K562 (cell line): ENCODE data around the gene FRYL. TPM values are rescaled to one million over a fixed set of nuclear protein-coding genes. Genes with fewer than 3 reads are reported as not detected.
"Not testable (repeated sequence)": the region's sequence is repeated elsewhere in the genome, so short reads cannot be mapped to it uniquely, and the experiment has no call there.

ENCODE experiments used
- ATAC-seq: fragments of 200-7000 bp; cut with Tn5 transposase; 3 replicates; pipeline ENCODE4 v1.9.1; 2020; ENCODE audit warnings: moderate library complexity
- BruUV-seq: library from RNA; stranded (reverse); fragments of 400-500 nt; replicated peaks from 2 replicates; lab custom pipeline; 2021; lab: Mats Ljungman, UMichigan
- CTCF ChIA-PET: fragments of 300-600 bp; formaldehyde crosslinking; extraction: SDS; loops from one replicate; lab custom pipeline; 2021; ENCODE audit warnings: low intra/inter-chr PET ratio; lab: Yijun Ruan, JAX
- POLR2A ChIA-PET: fragments of 300-600, 350-650 bp; sonication (Branson Sonifier 250); formaldehyde crosslinking; extraction: SDS; loops from one replicate; lab custom pipeline; 2021; ENCODE audit warnings: antibody characterized with exemption, inconsistent platforms; lab: Yijun Ruan, JAX
- DNase-seq, 4 experiments: peaks; one replicate each; pipeline versions ENCODE4 v3.0.0 to v3.0.0-alpha.2; 2011 to 2018; ENCODE audit warnings: low spot score in 3 of 4, mixed read lengths in 3 of 4; ENCODE audit errors: extremely low read depth in 1 of 4
- FAIRE-seq: peaks from 2 replicates; lab custom pipeline; 2011; peaks lifted over from hg19 to GRCh38; lab: Jason Lieb, UNC
- H2AFZ ChIP-seq: 2 replicates; pipeline ENCODE4 v1.6.0; 2011; ENCODE audit warnings: low read depth, low read length, control low read depth, inconsistent platforms
- H3K27ac ChIP-seq: fragments of 200-600 bp; 3 replicates; pipeline ENCODE4 v1.8.0; 2011; ENCODE audit warnings: low read depth, mild to moderate bottlenecking, control low read depth, inconsistent platforms, low read length, moderate library complexity, mixed read lengths; ENCODE audit errors: extremely low read depth
- H3K27me3 ChIP-seq, 2 experiments: fragments of 300-600 bp in 1 of 2; 2 replicates in 1 of 2; 3 replicates in 1 of 2; pipeline versions ENCODE4 v1.6.0 to v1.8.0; 2011; ENCODE audit warnings: inconsistent platforms in 2 of 2, low read length in 2 of 2, mild to moderate bottlenecking in 1 of 2, mixed read lengths in 1 of 2, moderate library complexity in 1 of 2; ENCODE audit not compliant: control insufficient read depth in 2 of 2, insufficient read depth in 2 of 2
- H3K36me3 ChIP-seq: fragments of 300-600 bp; 3 replicates; pipeline ENCODE4 v1.8.0; 2011; ENCODE audit warnings: mild to moderate bottlenecking, low read length, inconsistent platforms; ENCODE audit not compliant: control insufficient read depth, insufficient read depth
- H3K4me1 ChIP-seq, 2 experiments: fragments of 200-600 bp in 1 of 2; replicated peaks in 1 of 2; 2 replicates in 1 of 2; 3 replicates in 1 of 2; pipeline versions ENCODE4 v1.5.1 to v1.8.0; 2011; ENCODE audit warnings: inconsistent platforms in 2 of 2, low read length in 2 of 2, mild to moderate bottlenecking in 1 of 2, mixed read lengths in 1 of 2, moderate library complexity in 1 of 2; ENCODE audit not compliant: control insufficient read depth in 2 of 2, insufficient read depth in 2 of 2
- H3K4me2 ChIP-seq: 2 replicates; pipeline ENCODE4 v1.6.1; 2011; ENCODE audit warnings: low read length, control low read depth, inconsistent platforms, mixed read lengths; ENCODE audit not compliant: insufficient read depth
- H3K4me3 ChIP-seq: fragments of 200-600 bp; sonication (generic), shearing (Covaris generic); 2 replicates; pipeline ENCODE4 v1.5.1; 2016; ENCODE audit warnings: control low read depth, inconsistent platforms
- H3K79me2 ChIP-seq: fragments of 200-600 bp; 3 replicates; pipeline ENCODE4 v1.8.0; 2011; ENCODE audit warnings: low read length, inconsistent platforms; ENCODE audit not compliant: control insufficient read depth, insufficient read depth
- H3K9ac ChIP-seq, 2 experiments: 2 replicates each; pipeline versions ENCODE4 v1.6.0 to v1.6.1; 2011; ENCODE audit warnings: low read depth in 2 of 2, low read length in 2 of 2, control low read depth in 1 of 2, inconsistent platforms in 1 of 2, mild to moderate bottlenecking in 1 of 2, mixed read lengths in 1 of 2; ENCODE audit not compliant: insufficient read depth in 1 of 2
- H3K9me1 ChIP-seq: one replicate; pipeline ENCODE4 v1.6.0; 2011; ENCODE audit warnings: inconsistent platforms, mild to moderate bottlenecking, low read length, moderate library complexity; ENCODE audit not compliant: control insufficient read depth, insufficient read depth
- H3K9me3 ChIP-seq: replicated peaks from 2 replicates; pipeline ENCODE4 v1.5.1; 2011; ENCODE audit warnings: low read depth, low read length, inconsistent platforms; ENCODE audit not compliant: control insufficient read depth, insufficient read depth
- H4K20me1 ChIP-seq: replicated peaks from 2 replicates; pipeline ENCODE4 v1.6.1; 2011; ENCODE audit warnings: low read length, inconsistent platforms, mixed read lengths; ENCODE audit not compliant: control insufficient read depth, insufficient read depth
- BCOR ChIP-seq: fragments of 450-650 bp; IDR thresholded peaks from 2 replicates; pipeline ENCODE4 v1.6.1; 2016
- CEBPB ChIP-seq: fragments of 450-650 bp; IDR thresholded peaks from 2 replicates; pipeline ENCODE4 v1.6.1; 2016; ENCODE audit warnings: missing genetic modification characterization, missing compliant biosample characterization
- KDM1A ChIP-seq, 2 experiments: fragments of 450-650 bp; IDR thresholded peaks; 2 replicates each; pipeline ENCODE4 v1.6.1; 2016; ENCODE audit warnings: mild to moderate bottlenecking in 2 of 2
- TCFL5 ChIP-seq: fragments of 250-450 bp; sonication (Bioruptor Pico); conservative IDR thresholded peaks from 2 replicates; pipeline ENCODE4 v1.6.1; 2021; ENCODE audit warnings: mild to moderate bottlenecking, moderate library complexity, matching md5 sums
- ZNF146 ChIP-seq: IDR thresholded peaks from one replicate; pipeline ENCODE4 v1.6.1; 2018; ENCODE audit warnings: missing compliant biosample characterization; ENCODE audit not compliant: unreplicated experiment
- WGBS: fragments of 100-300 bp; shearing (Covaris generic); methylation state at CpG from one replicate; pipeline ENCODE4 v1.1.6; 2016; ENCODE audit warnings: low coverage, mixed read lengths; ENCODE audit not compliant: insufficient coverage; ENCODE audit errors: missing lambda C conversion rate; 5-methylcytosine and 5-hydroxymethylcytosine counted together
- in situ Hi-C: fragments of 300-500 bp; cut with MboI; formaldehyde crosslinking; loops from 4 replicates; pipeline ENCODE4 v1.15.0; 2018; ENCODE audit warnings: inconsistent platforms, mixed read lengths
- intact Hi-C: fragments of 100-400 bp; cut with micrococcal nuclease; formaldehyde crosslinking; loops from 2 replicates; pipeline ENCODE4 v1.14.2; 2022
- polyA plus RNA-seq, 8 experiments: library from polyadenylated mRNA; depleted of rRNA in 4 of 8; stranded (reverse) in 5 of 8; unstranded in 3 of 8; fragments of >200 nt; fragmentation: Nextera tagmentation in 2 of 8; fragmentation: Illumina TruSeq in 1 of 8; extraction: Ambion mirVana in 2 of 8; extraction: Trizol in 1 of 8; gene quantifications; 2 replicates each; pipeline versions ENCODE4 v1.2.1 to v1.2.3, GENCODE V29; 2011 to 2014; ENCODE audit warnings: inconsistent platforms in 1 of 8, missing spikeins in 1 of 8
- total RNA-seq, 7 experiments: library from RNA; depleted of rRNA in 6 of 7; stranded (reverse); fragments of >200 nt in 6 of 7; fragmentation: Illumina TruSeq in 2 of 7; extraction: Trizol in 2 of 7; gene quantifications; 2 replicates each; pipeline versions ENCODE4 v1.2.1 to v1.2.3, GENCODE V29; 2011 to 2021; ENCODE audit warnings: low replicate concordance in 1 of 7

The FRYL gene
- total and polyA plus RNA-seq, 9 of the 15 experiments (the other 6 are each of a cell fraction or from before 2014, with no cell fraction given) = 7.2 to 34.9 (median 15.9) TPM

DNA sequence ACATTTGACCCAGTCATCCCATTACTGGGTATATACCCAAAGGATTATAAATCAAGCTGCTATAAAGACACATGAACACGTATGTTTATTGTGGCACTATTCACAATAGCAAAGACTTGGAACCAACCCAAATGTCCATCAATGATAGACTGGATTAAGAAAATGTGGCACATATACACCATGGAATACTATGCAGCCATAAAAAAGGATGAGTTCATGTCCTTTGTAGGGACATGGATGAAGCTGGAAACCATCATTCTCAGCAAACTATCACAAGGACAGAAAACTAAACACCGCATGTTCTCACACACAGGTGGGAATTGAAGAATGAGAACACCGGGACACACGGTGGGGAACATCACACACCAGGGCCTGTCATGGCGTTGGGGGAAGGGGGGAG, 21.4 kb downstream of the FRYL start:
- not testable (repeated sequence) for FAIRE-seq

DNA sequence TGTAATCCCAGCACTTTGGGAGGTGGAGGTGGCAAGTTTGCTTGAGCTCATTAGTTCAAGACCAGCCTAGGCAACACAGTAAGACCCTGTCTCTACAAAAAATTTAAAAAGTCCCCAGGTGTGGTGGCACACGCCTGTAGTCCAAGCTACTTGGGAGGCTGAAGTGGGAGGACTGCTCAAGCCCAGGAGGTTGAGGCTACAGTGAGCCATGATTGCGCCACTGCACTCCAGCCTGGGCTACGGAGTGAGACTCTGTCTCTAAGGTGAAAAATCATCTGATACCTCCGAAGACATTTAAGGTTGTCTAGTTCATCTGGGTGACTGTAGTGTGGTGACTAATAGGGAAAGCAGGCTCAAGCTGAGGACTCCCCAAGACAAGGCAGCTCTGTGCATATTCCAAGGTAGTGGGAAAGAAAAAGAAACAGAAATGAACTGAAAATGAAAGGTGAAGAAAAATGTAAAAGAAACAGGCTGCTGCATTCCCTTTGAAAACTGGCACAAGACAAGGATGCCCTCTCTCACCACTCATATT, 23.3 kb downstream of the FRYL start:
- Histone ChIP-seq H4K20me1 (peaks cover 9% of the 10 kb centered on the region; the same call in 1 of the 2 replicates), H3K27ac (no peak overlapping the region), H3K27me3 (no peaks in the 10 kb centered on the region), H3K36me3 (no peaks in the 10 kb centered on the region), H2AFZ (no peak overlapping the region), H3K4me1 (peaks cover 0 to 7% of the 10 kb centered on the region in 2 experiments; a peak in 2 of 5 replicates), H3K9me3 (no peaks in the 10 kb centered on the region), H3K79me2 (peaks cover 43% of the 10 kb centered on the region), H3K4me2 (no peak overlapping the region), H3K9ac (no peak overlapping the region), H3K4me3 (no peak overlapping the region), H3K9me1 (no peaks in the 10 kb centered on the region)
- POLR2A ChIA-PET = no interaction called here
- ATAC-seq (no peak), FAIRE-seq (no peak), DNase-seq (no peak)
- BruUV-seq = no TSS peak
- in situ Hi-C loops = no loop called here
- intact Hi-C loops = no loop called here
- WGBS = 68% methylated on average over 4 of the region's 4 CpGs
- CTCF ChIA-PET = no interaction called here
- peak; percentile 44 for TF ChIP-seq CEBPB (tag)
- no peak for TF ChIP-seq TCFL5

More for the DNA sequence above, 21.4 kb downstream of the FRYL start:
- H3K9me1 ChIP-seq, H2AFZ ChIP-seq, intact Hi-C loops, H3K27me3 ChIP-seq: not testable (repeated sequence)
- peak; percentile 56 for TF ChIP-seq ZNF146 (CRISPR knock-in tag)
- TF ChIP-seq KDM1A (IDR thresholded peaks at IDR 0.05) = 0 out of 4 replicates have a peak, but pooled peaks of 1 of the 2 experiments have one; percentile 46
- peak; percentile 63 for TF ChIP-seq BCOR
- TF ChIP-seq, all 486 proteins: peak for 3; not testable (repeated sequence) for 483
- H3K4me2 ChIP-seq, H3K9ac ChIP-seq, H3K27ac ChIP-seq, H3K36me3 ChIP-seq, ATAC-seq, H4K20me1 ChIP-seq, H3K9me3 ChIP-seq, in situ Hi-C loops, H3K4me1 ChIP-seq, BruUV-seq, CTCF ChIA-PET, DNase-seq, H3K4me3 ChIP-seq, POLR2A ChIA-PET: not testable (repeated sequence)
- 86% methylated on average over 5 of the region's 5 CpGs for WGBS
- peaks cover 53% of the 10 kb centered on the region for H3K79me2 ChIP-seq
